ENCODE measurements around the gene SHMT1. TPM values are rescaled to one million over a fixed set of nuclear protein-coding genes. Genes with fewer than 3 reads are reported as not detected.
"Not testable (repeated sequence)": the region's sequence is repeated elsewhere in the genome, so short reads cannot be mapped to it uniquely, and the experiment has no call there.

Gene SHMT1
- polyA plus RNA-seq, 3 donors, result 4.2 to 17.9 (median 16.6) TPM

DNA sequence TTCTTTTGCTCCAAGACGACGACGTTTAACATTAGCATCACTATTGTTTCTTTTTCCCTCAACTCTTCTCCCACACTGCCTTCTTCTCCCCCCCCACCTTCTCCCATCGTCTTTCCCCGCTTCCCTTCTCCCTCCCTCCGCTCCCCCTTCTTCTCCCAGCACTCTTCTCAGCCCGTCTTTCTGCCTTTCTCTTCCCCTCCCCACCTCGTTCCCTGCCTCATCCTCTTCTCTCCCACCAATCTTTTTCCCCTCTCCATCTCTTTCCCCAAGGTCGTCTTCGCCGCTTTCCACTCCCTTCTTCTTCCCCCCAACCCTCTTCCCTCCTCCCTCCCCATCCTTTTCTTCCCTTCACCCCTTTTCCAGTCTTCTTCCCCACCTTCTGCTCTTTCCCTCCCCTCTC, 47.4 kb upstream of the SHMT1 start:
- 21% methylated on average over 8 of the region's 11 CpGs for WGBS (ENCODE audit: insufficient coverage)
- H3K4me2 ChIP-seq (replicated peaks; ENCODE audit: extremely low read depth, low read length, poor library complexity, severe bottlenecking), result peak overlapping the region; percentile 62
- H3K27me3 ChIP-seq (ENCODE audit: control insufficient read depth in 2 of 2, insufficient read depth in 2 of 2, low read length in 2 of 2); H3K79me2 ChIP-seq (ENCODE audit: insufficient read depth, low read length); H3K9me3 ChIP-seq (replicated peaks in 1 of 2; ENCODE audit: control insufficient read depth in 1 of 2, insufficient read depth in 1 of 2, low read length in 2 of 2); H3K27ac ChIP-seq (ENCODE audit: low read depth in 1 of 2, low read length in 2 of 2); H3K9me3 Mint-ChIP-seq; intact Hi-C loops (cut with micrococcal nuclease); H3K36me3 Mint-ChIP-seq; H3K27ac Mint-ChIP-seq; H3K36me3 ChIP-seq (replicated peaks in 1 of 2; ENCODE audit: control insufficient read depth in 1 of 2, insufficient read depth in 2 of 2, low read length in 2 of 2); DNase-seq; H3K27me3 Mint-ChIP-seq (ENCODE audit: low read depth in 3 of 3); H3K9ac ChIP-seq (ENCODE audit: insufficient read depth, low read length, poor library complexity, severe bottlenecking); H4K20me1 ChIP-seq (ENCODE audit: insufficient read depth, low read length): not testable (repeated sequence)
- H3K4me1 Mint-ChIP-seq, result peaks cover 19% of the 10 kb centered on the region
- peak overlapping the region; percentile 89 to 99 for H3K4me3 Mint-ChIP-seq
- peaks cover 0 to 13% of the 10 kb centered on the region in 2 donors for H3K4me1 ChIP-seq (ENCODE audit: control insufficient read depth in 1 of 2, insufficient read depth in 2 of 2, low read length in 2 of 2)
- peak overlapping the region; percentile 81 for H2AFZ ChIP-seq (ENCODE audit: insufficient read depth, low read depth, low read length, poor library complexity, severe bottlenecking)
- H3K4me3 ChIP-seq (replicated peaks in 1 of 3; ENCODE audit: low read depth in 2 of 3, low read length in 3 of 3), result peak overlapping the region in 2 of 3 experiments; percentile 12 to 79

- H3K4me3 ChIP-seq (replicated peaks in 1 of 3; ENCODE audit: low read depth in 2 of 3, low read length in 3 of 3); H3K9ac ChIP-seq (ENCODE audit: insufficient read depth, low read length, poor library complexity, severe bottlenecking); H4K20me1 ChIP-seq (ENCODE audit: insufficient read depth, low read length); H3K27me3 Mint-ChIP-seq (ENCODE audit: low read depth in 3 of 3); H3K9me3 ChIP-seq (replicated peaks in 1 of 2; ENCODE audit: control insufficient read depth in 1 of 2, insufficient read depth in 1 of 2, low read length in 2 of 2); H3K4me2 ChIP-seq (replicated peaks; ENCODE audit: extremely low read depth, low read length, poor library complexity, severe bottlenecking); H3K79me2 ChIP-seq (ENCODE audit: insufficient read depth, low read length); H3K4me3 Mint-ChIP-seq; H2AFZ ChIP-seq (ENCODE audit: insufficient read depth, low read depth, low read length, poor library complexity, severe bottlenecking); intact Hi-C loops (cut with micrococcal nuclease); H3K36me3 Mint-ChIP-seq; H3K27me3 ChIP-seq (ENCODE audit: control insufficient read depth in 2 of 2, insufficient read depth in 2 of 2, low read length in 2 of 2); H3K36me3 ChIP-seq (replicated peaks in 1 of 2; ENCODE audit: control insufficient read depth in 1 of 2, insufficient read depth in 2 of 2, low read length in 2 of 2); H3K9me3 Mint-ChIP-seq; H3K27ac ChIP-seq (ENCODE audit: low read depth in 1 of 2, low read length in 2 of 2): not testable (repeated sequence)
- peaks cover 19% of the 10 kb centered on the region for H3K4me1 Mint-ChIP-seq
- H3K4me1 ChIP-seq (ENCODE audit: control insufficient read depth in 1 of 2, insufficient read depth in 2 of 2, low read length in 2 of 2), result peaks cover 0 to 13% of the 10 kb centered on the region in 2 donors
- peak in 2 of 3 donors; percentile 23 to 28 for DNase-seq
- H3K27ac Mint-ChIP-seq, result peak overlapping the region in 4 of 7 donors; percentile 20 to 59 (median 42)
- WGBS (ENCODE audit: insufficient coverage), result no CpG with 5 or more reads among the region's 6 CpGs
Measured at GRCh38 chr17:18409321-18409720, 46.0 kb upstream of the SHMT1 start.

DNA sequence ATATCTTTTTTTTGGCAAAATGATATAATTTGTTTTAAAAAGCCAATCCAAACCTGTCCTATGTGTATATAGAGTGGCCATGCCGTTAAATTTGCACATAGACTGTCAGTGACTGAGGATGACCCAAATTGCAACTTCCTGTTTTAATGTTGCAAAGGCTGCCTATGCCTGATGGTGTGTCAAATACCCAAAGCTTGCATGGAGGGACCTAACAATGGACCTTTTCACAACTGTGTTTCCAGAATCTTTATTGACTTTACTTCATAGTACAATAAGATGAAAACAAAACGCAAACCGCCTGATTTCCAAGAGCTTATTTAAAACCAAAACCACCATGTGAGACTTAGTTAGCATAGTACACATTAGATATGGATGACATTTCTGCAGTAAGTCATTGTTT, 45.6 kb upstream of the SHMT1 start:
- peaks cover 19% of the 10 kb centered on the region for H3K4me1 Mint-ChIP-seq
- H3K9me3 ChIP-seq (replicated peaks in 1 of 2; ENCODE audit: control insufficient read depth in 1 of 2, insufficient read depth in 1 of 2, low read length in 2 of 2); H3K27me3 ChIP-seq (ENCODE audit: control insufficient read depth in 2 of 2, insufficient read depth in 2 of 2, low read length in 2 of 2); H3K9ac ChIP-seq (ENCODE audit: insufficient read depth, low read length, poor library complexity, severe bottlenecking); H3K36me3 ChIP-seq (replicated peaks in 1 of 2; ENCODE audit: control insufficient read depth in 1 of 2, insufficient read depth in 2 of 2, low read length in 2 of 2); H4K20me1 ChIP-seq (ENCODE audit: insufficient read depth, low read length); H3K79me2 ChIP-seq (ENCODE audit: insufficient read depth, low read length); H2AFZ ChIP-seq (ENCODE audit: insufficient read depth, low read depth, low read length, poor library complexity, severe bottlenecking); H3K4me3 ChIP-seq (replicated peaks in 1 of 3; ENCODE audit: low read depth in 2 of 3, low read length in 3 of 3); H3K27ac ChIP-seq (ENCODE audit: low read depth in 1 of 2, low read length in 2 of 2); intact Hi-C loops (cut with micrococcal nuclease); H3K4me3 Mint-ChIP-seq; H3K4me2 ChIP-seq (replicated peaks; ENCODE audit: extremely low read depth, low read length, poor library complexity, severe bottlenecking); H3K27me3 Mint-ChIP-seq (ENCODE audit: low read depth in 3 of 3); H3K9me3 Mint-ChIP-seq; H3K36me3 Mint-ChIP-seq: not testable (repeated sequence)
- DNase-seq, result peak; percentile 11 to 59 (median 41)
- 0% methylated on average over 1 of the region's 3 CpGs for WGBS (ENCODE audit: insufficient coverage)
- H3K27ac Mint-ChIP-seq, result peak overlapping the region in 3 of 7 donors; percentile 42 to 59 (median 43)
- H3K4me1 ChIP-seq (ENCODE audit: control insufficient read depth in 1 of 2, insufficient read depth in 2 of 2, low read length in 2 of 2), result peaks cover 0 to 13% of the 10 kb centered on the region in 2 donors

- H3K79me2 ChIP-seq (ENCODE audit: insufficient read depth, low read length); H3K27me3 ChIP-seq (ENCODE audit: control insufficient read depth in 2 of 2, insufficient read depth in 2 of 2, low read length in 2 of 2); H3K4me1 ChIP-seq (ENCODE audit: control insufficient read depth in 1 of 2, insufficient read depth in 2 of 2, low read length in 2 of 2); H3K27ac ChIP-seq (ENCODE audit: low read depth in 1 of 2, low read length in 2 of 2); H3K4me3 ChIP-seq (replicated peaks in 1 of 3; ENCODE audit: low read depth in 2 of 3, low read length in 3 of 3); H3K4me3 Mint-ChIP-seq; intact Hi-C loops (cut with micrococcal nuclease); H3K9me3 Mint-ChIP-seq; H4K20me1 ChIP-seq (ENCODE audit: insufficient read depth, low read length); H3K4me1 Mint-ChIP-seq; H3K4me2 ChIP-seq (replicated peaks; ENCODE audit: extremely low read depth, low read length, poor library complexity, severe bottlenecking); H3K9me3 ChIP-seq (replicated peaks in 1 of 2; ENCODE audit: control insufficient read depth in 1 of 2, insufficient read depth in 1 of 2, low read length in 2 of 2); H3K27me3 Mint-ChIP-seq (ENCODE audit: low read depth in 3 of 3); H3K9ac ChIP-seq (ENCODE audit: insufficient read depth, low read length, poor library complexity, severe bottlenecking); H3K27ac Mint-ChIP-seq; H3K36me3 Mint-ChIP-seq; DNase-seq; H3K36me3 ChIP-seq (replicated peaks in 1 of 2; ENCODE audit: control insufficient read depth in 1 of 2, insufficient read depth in 2 of 2, low read length in 2 of 2); H2AFZ ChIP-seq (ENCODE audit: insufficient read depth, low read depth, low read length, poor library complexity, severe bottlenecking): not testable (repeated sequence)
- no CpG with 5 or more reads among the region's 5 CpGs for WGBS (ENCODE audit: insufficient coverage)
Measured at GRCh38 chr17:18403604-18404003, 40.3 kb upstream of the SHMT1 start.

Measured in CD14-positive monocyte (primary cell).